HG03097 (cell line): Measurements from ENCODE around the gene MED25.

Experiments
- ATAC-seq: cut with Tn5 transposase; IDR thresholded peaks from one replicate; pipeline ENCODE4 v1.9.1; 2021; ENCODE audit not compliant: unreplicated experiment, low FRiP score

MED25 gene

DNA sequence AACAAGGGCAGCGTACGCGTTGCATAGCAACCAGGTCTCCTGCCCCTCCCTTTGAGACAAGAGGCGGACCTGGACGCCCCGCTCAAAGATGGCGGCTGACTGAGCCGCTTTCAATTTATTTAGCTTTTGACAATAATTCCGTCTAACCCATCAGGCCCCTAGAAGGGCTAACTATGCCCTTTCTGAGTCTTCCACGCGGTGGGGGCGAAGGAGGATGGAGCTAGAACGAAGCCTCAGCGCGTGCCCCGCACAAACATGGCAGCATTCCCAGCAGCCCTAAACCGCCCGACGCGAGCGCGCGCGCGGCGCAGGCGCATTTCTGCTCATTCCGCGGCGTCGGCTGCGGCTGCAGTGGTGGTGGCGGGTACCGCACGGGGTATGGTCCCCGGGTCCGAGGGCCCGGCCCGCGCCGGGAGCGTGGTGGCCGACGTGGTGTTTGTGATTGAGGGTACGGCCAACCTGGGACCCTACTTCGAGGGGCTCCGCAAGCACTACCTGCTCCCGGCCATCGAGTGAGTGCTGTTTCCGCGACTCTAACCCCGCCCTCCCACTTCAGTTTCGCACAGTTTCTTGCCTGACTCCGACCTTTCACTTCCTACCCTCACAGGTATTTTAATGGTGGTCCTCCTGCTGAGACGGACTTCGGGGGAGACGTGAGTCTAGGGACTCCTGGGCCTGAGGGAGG lies at the start of gene MED25:
Gene MED25, plus strand, starts transcription at position 326 of the 685 bp plus-strand sequence. Its CDS starts 53 bp downstream, at position 379.
- ATAC-seq: peak; percentile 77

DNA sequence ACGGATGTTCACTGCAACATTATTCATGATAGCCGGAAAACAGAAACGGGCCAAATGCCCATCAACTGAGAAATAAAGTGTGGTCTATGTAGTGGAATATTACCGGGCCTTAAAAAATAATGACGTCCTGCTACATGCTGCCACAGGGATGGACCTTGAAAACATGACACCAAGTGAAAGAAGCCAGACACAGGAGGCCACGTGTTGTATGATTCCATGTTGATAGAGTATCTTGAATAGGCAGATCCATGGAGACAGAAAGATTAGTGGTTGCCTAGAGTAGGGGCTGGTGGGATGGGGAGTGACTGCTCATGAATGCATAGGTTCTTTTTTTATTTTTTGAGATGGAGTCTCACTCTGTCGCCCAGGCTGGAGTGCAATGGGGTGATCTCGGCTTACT lies 47.6 kb upstream of the MED25 start:
- ATAC-seq: no peak

- ATAC-seq: no peak
Measured at GRCh38 chr19:49771674-49772139, 46.4 kb upstream of the MED25 start.

DNA sequence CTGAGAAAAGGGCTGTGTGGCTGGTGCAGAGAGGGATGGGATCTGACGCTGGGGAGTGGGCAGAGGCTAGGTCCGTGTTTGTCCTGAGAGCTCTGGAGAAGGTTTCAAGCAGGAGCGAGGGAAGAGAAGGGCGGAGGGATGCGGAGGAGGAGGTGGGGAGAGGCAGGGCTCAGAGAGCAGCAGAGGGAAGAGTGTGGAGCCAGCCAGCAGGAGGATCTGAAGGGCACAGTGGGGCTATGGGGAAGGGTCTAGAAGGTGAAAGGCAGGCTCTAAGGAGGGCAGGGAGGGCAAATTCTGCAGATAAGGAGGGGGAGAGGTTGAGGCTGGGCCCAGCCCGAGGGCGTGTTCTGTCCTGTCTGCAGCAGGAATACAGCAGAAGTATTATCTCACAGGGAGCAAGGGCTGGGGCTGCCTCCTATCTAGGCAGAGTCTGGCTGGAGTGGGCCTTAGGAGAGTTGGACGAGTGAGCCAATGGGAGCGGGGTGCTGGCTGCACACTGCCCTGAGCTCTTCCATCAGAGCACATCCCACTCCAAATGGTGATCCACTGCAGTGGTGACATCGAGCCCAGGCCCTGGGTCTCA lies 45.1 kb upstream of the MED25 start:
- ATAC-seq: no peak

DNA sequence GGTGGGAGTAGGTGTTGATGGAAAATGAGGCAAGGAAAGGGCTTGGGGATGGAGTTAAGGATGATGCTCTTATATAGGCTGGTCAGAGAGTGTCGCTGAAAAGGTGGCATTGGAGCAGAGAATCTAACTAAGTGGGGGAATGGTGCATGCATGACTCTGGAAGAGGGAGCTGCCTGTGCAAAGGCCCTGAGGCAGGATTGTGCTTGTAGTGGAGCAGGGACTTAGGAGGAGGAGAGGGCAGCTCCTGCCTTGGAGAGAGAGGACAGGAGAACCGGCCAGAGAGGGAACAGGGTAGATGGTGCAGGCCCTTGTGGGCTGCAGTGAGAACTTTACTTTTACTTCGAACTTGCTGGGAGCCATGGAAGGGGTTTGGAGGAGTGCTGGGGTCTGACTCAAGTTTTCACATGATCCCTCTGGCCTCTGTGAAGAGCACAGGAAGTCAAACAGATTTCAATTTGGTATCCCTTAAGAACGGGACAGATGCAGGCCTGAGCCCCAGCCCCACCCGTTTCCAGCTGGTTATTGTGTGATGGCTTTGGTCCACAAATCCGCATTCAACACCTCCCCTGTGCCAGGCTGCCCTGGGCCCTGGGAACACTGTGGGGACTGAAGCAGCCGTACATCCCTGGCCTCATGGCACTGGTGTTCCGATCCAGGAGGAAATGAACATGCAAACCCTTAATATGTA lies 44.3 kb upstream of the MED25 start:
- ATAC-seq: no peak

DNA sequence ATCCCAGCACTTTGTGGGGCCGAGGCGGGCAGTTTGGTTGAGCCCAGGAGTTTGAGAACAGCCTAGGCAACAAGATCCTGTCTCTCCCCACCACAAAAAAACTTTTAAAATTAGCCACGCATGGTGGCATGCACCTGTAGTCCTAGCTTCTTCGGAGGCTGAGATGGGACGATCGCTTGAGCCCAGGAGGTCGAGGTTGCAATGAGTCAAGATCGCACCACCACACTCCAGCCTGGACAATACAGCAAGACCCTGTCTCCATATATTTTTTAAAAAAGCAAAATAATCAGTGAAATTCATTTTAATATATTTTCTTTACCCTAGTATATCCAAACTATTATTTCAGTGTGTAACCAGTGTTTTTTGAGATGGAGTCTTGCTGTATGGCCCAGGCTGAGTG lies 43.1 kb upstream of the MED25 start:
- ATAC-seq: no peak

DNA sequence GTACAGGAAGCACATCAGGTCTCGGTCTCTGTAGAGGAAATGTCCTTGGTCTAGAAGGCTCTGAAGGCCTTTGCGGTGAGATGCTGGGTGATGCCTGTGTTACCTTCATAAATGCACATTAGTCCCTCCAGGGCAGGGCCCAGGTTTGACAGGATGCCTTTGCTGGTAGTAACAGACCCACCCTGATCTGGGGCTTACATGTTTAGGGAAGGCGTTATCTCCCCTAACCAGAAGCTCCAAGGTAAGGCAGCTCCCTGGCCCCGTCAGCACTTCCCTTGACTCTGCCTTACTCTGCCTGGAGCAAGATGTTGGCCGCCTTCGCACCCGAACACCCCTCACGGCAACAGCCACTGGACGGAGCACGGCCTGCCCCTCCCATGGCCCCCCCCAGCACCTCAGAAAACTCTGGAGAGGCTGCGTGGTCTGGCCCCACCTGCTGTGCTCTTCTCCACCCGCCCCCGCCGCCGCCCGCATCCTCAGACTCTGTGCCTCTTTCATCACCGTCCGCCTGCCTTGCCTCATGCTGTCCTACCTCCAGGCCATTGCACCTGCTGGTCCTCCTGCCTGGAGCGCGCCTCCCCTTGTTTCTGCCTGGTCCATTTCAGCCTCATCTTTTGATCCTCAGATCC lies 42.2 kb upstream of the MED25 start:
- no peak for ATAC-seq

DNA sequence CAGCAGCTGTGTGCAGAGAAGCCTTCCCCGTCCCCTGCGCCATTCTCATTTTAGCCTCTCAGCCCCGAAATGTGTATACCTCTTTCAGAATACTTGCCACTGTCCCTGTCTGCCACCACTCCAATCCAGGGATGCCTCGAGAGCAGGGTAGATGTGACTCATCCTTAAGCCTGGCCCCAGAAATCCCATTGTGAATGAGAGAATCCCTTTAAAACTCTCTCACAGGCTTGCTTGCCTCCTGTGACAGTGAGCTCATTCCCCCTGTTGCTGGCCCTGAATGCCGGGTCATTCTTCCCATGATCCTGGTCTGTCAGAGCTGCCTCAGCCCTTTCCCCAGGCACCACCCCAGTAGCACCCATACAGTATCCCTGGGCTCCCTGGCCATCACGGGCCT lies 41.7 kb upstream of the MED25 start:
- no peak for ATAC-seq

- ATAC-seq: no peak
Measured at GRCh38 chr19:49779731-49780555, 38.1 kb upstream of the MED25 start.

DNA sequence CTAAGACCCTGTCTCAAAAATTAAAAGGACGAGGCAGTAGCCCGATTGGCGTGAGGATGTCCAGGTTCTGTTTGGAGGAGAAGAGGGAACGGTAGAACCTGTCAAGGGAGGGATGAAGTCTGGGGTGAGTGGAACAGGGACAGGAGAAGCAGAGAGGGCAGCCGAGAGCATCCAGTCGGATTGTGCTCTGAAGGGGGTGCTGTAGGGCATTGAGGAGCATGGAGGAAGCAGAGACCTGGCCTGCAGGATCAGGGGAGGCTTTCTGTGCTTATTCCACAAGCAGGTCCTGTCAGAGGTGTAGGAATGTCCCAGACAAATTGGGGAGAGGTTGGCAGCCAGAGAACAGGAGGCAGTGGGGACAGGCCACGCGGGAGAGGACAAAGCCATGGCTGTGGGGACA lies 37.2 kb upstream of the MED25 start:
- no peak for ATAC-seq

GRCh38 chr19:49781394-49781793 lies 36.7 kb upstream of the MED25 start:
- ATAC-seq: no peak

DNA sequence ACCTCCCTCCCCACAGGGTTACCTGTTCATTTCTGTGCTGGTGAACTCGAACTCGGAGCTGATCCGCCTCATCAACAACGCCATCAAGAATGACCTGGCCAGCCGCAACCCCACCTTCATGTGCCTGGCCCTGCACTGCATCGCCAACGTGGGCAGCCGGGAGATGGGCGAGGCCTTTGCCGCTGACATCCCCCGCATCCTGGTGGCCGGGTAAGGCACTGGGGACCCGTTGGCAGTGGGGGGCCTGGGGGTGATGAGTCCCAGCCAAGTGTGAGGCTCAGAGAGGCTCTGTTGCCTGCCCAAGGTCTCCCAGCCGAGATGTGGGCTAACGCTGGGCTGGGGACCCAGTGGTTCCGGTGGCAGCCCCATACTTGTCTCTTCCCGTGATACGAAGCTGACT lies 35.6 kb upstream of the MED25 start:
- ATAC-seq: no peak

DNA sequence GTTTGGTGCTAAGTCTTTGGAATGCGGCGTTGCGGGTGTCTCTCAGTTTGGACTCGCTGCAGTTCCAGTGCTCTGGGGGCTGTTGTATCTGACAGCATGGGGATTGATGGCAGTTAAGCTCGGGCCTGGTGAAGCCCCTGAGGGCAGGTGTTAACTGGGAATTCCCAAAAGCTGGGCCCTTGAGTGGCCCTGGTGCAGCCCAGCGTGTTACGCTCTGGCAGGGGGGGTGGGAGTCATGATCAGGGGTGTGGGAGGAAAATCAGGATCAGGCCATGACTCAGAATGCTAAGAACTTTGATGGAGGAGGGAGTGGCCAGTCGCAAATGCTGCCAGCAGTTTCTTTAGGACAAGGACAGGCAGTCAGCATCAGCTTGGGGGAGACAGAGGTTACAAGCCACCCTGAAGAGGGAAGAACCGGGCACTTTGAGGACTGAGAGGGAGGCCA lies 31.7 kb upstream of the MED25 start:
- no peak for ATAC-seq

- ATAC-seq: no peak
Measured at GRCh38 chr19:49787746-49788145, 30.3 kb upstream of the MED25 start.

GRCh38 chr19:49788857-49789256 lies 29.2 kb upstream of the MED25 start:
- ATAC-seq: no peak

GRCh38 chr19:49790866-49791265 lies 27.2 kb upstream of the MED25 start:
- ATAC-seq: no peak

- ATAC-seq: no peak
Measured at GRCh38 chr19:49791776-49792445, 26.2 kb upstream of the MED25 start.

DNA sequence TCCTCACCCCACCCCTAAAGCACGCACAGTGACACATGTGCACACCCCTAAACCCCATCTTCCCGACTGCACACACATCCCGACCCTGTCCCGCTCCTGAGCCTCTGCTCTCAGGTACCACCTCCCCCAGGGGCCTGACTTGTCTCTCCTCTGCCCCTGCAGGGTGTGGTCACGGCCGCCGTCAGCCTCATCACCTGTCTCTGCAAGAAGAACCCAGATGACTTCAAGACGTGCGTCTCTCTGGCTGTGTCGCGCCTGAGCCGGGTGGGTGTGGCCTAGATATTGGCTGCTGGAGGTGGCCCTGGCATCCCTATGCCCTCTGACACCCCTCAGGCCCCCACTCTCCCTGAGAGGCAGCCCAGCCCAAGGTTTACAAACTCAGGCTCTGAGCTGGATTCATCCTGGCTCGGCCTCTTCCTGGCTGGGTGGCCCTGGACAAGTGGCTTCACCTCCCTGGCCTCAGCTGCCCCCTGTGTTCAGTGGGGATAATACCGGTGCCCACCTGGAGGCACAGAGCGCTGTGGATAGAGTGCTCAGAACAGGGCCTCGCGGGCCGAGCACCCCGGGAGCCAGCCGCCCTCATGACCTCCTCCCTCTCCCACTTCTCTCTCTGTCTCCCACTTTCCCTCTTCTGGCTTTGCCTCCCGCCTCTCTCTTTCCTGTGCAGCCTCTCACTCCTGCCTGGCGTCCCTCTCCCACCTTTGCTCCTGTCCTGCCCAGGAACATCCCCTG lies 25.1 kb upstream of the MED25 start:
- ATAC-seq: no peak

- ATAC-seq: no peak
Measured at GRCh38 chr19:49793561-49793840, 24.6 kb upstream of the MED25 start.

GRCh38 chr19:49795615-49796014 lies 22.5 kb upstream of the MED25 start:
- ATAC-seq: no peak
